HepG2 (cell line): ENCODE results near the gene FBXO5. TPM values are rescaled to one million over a fixed set of nuclear protein-coding genes. Genes with fewer than 3 reads are reported as not detected.

Source experiments
- ARNT ChIP-seq: fragments of 450-650 bp; IDR thresholded peaks from 2 replicates; pipeline ENCODE4 v1.6.1; 2017
- GABPA ChIP-seq, 2 experiments: IDR thresholded peaks; 2 replicates each; pipeline ENCODE4 v1.6.1; 2011 to 2016; ENCODE audit warnings: low read depth in 2 of 2, low read length in 1 of 2, missing biosample characterization in 1 of 2, missing genetic modification characterization in 1 of 2
- HNRNPL ChIP-seq: fragments of 200-400 bp; formaldehyde crosslinking; IDR thresholded peaks from 2 replicates; pipeline ENCODE4 v1.6.1; 2017; ENCODE audit warnings: mild to moderate bottlenecking, low read depth, low read length
- KLF16 ChIP-seq, 2 experiments: sonication (generic) in 1 of 2; formaldehyde crosslinking in 1 of 2; IDR thresholded peaks; 2 replicates each; pipeline versions ENCODE4 v1.6.1 to v1.8.0; 2016 to 2023; ENCODE audit warnings: missing genetic modification reagents in 2 of 2, missing compliant biosample characterization in 1 of 2
- KMT2A ChIP-seq: sonication (generic); formaldehyde crosslinking; IDR thresholded peaks from 2 replicates; pipeline ENCODE4 v1.4.0; 2020; ENCODE audit warnings: missing genetic modification reagents
- PCBP1 ChIP-seq: fragments of 200-400 bp; formaldehyde crosslinking; IDR thresholded peaks from 2 replicates; pipeline ENCODE4 v1.6.1; 2017; ENCODE audit warnings: mild to moderate bottlenecking, low read depth, low read length, borderline replicate concordance
- PCBP2 ChIP-seq: fragments of 200-400 bp; formaldehyde crosslinking; optimal IDR thresholded peaks from 2 replicates; pipeline ENCODE3; 2018; ENCODE audit warnings: low read length, low read depth; ENCODE audit not compliant: poor library complexity, severe bottlenecking
- RELA ChIP-seq: sonication (generic); formaldehyde crosslinking; IDR thresholded peaks from 2 replicates; pipeline ENCODE4 v1.4.0; 2020; ENCODE audit warnings: missing genetic modification reagents
- SYNCRIP ChIP-seq: fragments of 200-400 bp; formaldehyde crosslinking; IDR thresholded peaks from 2 replicates; pipeline ENCODE4 v1.6.1; 2018; ENCODE audit warnings: mild to moderate bottlenecking, low read depth, low read length; ENCODE audit not compliant: insufficient read depth
- TSC22D2 ChIP-seq: sonication (generic); formaldehyde crosslinking; IDR thresholded peaks from 2 replicates; pipeline ENCODE4 v1.5.1; 2020; ENCODE audit warnings: missing genetic modification reagents, mild to moderate bottlenecking, borderline replicate concordance
- ZNF530 ChIP-seq: sonication (generic); formaldehyde crosslinking; IDR thresholded peaks from 2 replicates; pipeline ENCODE4 v1.5.0; 2020; ENCODE audit warnings: low read depth, mild to moderate bottlenecking, missing genetic modification reagents
- ZSCAN12 ChIP-seq: sonication (generic); formaldehyde crosslinking; IDR thresholded peaks from 2 replicates; pipeline ENCODE4 v1.9.0; 2021; ENCODE audit warnings: mild to moderate bottlenecking, missing genetic modification reagents
- polyA plus RNA-seq, 8 experiments: library from polyadenylated mRNA; depleted of rRNA in 3 of 8; stranded (reverse) in 7 of 8; unstranded in 1 of 8; fragments of >200 nt; fragmentation: Illumina TruSeq in 4 of 8; extraction: Trizol in 4 of 8; gene quantifications; 2 replicates each; pipeline versions ENCODE4 v1.2.1 to v1.2.3, GENCODE V29; 2011 to 2016; ENCODE audit warnings: low read depth in 4 of 8, missing spikeins in 1 of 8, mixed read lengths in 1 of 8; ENCODE audit not compliant: insufficient read depth in 1 of 8
- total RNA-seq, 5 experiments: library from RNA; depleted of rRNA; stranded (reverse); fragments of >200 nt; fragmentation: Illumina TruSeq; extraction: Trizol; gene quantifications; 2 replicates each; pipeline ENCODE4 v1.2.3, GENCODE V29; 2016; ENCODE audit warnings: low read depth in 1 of 5
- TF ChIP-seq, protein P1 (sequence below): sonication (generic); formaldehyde crosslinking; IDR thresholded peaks from 2 replicates; pipeline ENCODE4 v1.4.0; 2020; ENCODE audit warnings: mild to moderate bottlenecking, missing genetic modification reagents
- TF ChIP-seq, protein P2 (sequence below): IDR thresholded peaks from 2 replicates; pipeline ENCODE4 v1.6.1; 2012; ENCODE audit warnings: low read depth, low read length, improper control_type of control experiment
- TF ChIP-seq, protein P3 (sequence below): sonication (generic); formaldehyde crosslinking; IDR thresholded peaks from 2 replicates; pipeline ENCODE4 v1.5.1; 2020; ENCODE audit warnings: mild to moderate bottlenecking, missing genetic modification reagents, borderline replicate concordance
- TF ChIP-seq, protein P4 (sequence below): sonication (generic); formaldehyde crosslinking; IDR thresholded peaks from 2 replicates; pipeline ENCODE4 v1.4.0; 2020; ENCODE audit warnings: mild to moderate bottlenecking, low read depth, missing genetic modification reagents

FBXO5 gene
- total and polyA plus RNA-seq, 2 of the 13 experiments (the other 11 are each of a cell fraction or from before 2014, with no cell fraction given): 15.8 to 41.5 TPM

DNA sequence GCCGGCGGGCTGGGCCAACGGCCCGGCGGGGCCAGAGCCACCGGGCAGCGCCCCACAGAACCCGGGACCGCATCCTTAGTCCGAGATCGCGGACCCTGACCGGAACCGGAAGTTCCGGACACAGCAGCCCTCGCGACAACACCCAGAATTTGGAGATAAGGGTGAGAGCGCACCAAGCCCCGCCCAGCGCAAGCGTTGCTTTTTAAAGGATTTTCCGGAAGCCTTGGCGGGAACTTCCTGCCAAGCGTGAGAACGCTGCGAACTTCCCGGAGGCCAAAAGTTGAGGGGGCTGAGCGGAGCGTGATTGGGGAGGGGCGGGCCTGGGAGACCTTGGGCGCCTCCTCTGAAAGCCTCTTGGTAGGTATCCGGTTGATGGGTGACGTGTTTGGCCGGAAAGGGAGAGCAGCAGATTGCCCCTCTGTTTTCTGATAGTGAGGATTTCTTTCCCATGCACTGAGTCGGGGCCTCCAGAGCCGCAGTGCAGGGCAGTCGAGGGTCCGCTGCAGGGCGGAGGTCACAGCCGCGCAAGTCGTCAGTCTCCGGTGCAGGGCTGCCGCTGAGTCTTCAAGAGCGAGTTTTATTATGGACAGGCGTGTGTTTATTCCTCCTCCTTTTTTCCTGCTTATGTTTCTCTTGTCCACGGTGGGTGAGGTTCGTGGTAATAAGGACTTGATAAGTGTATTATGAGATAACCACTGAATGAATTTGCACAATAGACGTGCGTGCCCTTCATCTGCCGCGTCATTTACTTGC is 19.9 kb upstream of the FBXO5 start, which contains the start of gene MTRF1L (continued):
- TF ChIP-seq GABPA (IDR thresholded peaks at IDR 0.05; ENCODE audit: low read depth, low read length): peak; percentile 82
- TF ChIP-seq GABPA (CRISPR knock-in tag; IDR thresholded peaks at IDR 0.05; ENCODE audit: low read depth): peak; percentile 95
- TF ChIP-seq PCBP2: no peak
- TF ChIP-seq, protein P1, sequence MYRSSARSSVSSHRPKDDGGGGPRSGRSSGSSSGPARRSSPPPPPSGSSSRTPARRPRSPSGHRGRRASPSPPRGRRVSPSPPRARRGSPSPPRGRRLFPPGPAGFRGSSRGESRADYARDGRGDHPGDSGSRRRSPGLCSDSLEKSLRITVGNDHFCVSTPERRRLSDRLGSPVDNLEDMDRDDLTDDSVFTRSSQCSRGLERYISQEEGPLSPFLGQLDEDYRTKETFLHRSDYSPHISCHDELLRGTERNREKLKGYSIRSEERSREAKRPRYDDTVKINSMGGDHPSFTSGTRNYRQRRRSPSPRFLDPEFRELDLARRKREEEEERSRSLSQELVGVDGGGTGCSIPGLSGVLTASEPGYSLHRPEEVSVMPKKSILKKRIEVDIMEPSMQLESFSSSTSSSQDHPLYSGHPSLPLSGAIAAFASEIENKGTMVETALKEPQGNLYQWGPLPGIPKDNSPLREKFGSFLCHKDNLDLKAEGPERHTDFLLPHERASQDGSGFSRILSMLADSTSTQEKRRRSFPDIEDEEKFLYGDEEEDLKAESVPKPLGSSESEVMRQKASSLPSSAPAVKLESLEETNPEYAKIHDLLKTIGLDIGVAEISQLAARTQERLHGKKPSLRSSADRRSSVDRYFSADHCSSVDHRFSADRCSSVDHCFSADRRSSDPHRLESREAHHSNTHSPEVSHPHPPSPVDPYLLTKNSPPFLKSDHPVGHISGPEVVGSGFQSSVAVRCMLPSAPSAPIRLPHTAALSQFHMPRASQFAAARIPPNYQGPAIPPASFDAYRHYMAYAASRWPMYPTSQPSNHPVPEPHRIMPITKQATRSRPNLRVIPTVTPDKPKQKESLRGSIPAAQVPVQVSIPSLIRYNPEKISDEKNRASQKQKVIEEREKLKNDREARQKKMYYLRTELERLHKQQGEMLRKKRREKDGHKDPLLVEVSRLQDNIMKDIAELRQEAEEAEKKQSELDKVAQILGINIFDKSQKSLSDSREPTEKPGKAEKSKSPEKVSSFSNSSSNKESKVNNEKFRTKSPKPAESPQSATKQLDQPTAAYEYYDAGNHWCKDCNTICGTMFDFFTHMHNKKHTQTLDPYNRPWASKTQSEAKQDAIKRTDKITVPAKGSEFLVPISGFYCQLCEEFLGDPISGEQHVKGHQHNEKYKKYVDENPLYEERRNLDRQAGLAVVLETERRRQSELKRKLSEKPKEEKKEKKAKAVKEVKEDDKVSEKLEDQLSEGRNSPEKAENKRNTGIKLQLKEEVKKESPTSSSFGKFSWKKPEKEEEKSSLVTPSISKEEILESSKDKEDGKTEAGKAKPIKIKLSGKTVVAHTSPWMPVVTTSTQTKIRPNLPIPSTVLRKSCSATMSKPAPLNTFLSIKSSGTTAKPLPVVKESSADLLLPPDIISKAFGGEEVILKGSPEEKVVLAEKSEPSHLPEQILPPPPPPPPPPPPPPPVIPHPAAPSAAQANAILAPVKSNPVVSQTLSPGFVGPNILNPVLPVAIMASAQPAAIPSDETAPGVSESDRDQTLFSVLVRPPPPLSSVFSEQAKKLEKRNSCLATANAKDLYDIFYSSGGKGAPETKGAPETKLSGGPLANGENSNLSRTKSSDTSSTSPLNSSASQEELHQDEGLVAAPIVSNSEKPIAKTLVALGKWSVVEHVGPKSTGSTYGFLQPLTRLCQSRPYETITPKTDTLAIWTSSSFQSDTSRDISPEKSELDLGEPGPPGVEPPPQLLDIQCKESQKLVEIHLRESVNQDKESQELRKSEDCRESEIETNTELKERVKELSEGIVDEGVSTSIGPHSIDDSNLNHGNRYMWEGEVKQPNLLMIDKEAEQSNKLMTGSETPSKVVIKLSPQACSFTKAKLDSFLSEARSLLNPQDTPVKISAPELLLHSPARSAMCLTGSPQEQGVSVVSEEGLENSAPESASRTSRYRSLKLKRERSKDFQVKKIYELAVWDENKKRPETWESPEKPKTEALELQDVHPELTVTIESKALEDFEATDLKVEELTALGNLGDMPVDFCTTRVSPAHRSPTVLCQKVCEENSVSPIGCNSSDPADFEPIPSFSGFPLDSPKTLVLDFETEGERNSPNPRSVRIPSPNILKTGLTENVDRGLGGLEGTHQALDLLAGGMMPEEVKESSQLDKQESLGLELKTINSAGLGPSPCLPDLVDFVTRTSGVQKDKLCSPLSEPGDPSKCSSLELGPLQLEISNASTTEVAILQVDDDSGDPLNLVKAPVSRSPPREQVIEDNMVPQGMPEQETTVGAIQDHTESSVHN (CRISPR knock-in tag): no peak
- peak; percentile 86 for TF ChIP-seq KMT2A (CRISPR knock-in tag)
- TF ChIP-seq ZSCAN12 (CRISPR knock-in tag): peak; percentile 95
- no peak for TF ChIP-seq SYNCRIP
- TF ChIP-seq HNRNPL: no peak
- no peak for TF ChIP-seq RELA
- TF ChIP-seq, protein P2, sequence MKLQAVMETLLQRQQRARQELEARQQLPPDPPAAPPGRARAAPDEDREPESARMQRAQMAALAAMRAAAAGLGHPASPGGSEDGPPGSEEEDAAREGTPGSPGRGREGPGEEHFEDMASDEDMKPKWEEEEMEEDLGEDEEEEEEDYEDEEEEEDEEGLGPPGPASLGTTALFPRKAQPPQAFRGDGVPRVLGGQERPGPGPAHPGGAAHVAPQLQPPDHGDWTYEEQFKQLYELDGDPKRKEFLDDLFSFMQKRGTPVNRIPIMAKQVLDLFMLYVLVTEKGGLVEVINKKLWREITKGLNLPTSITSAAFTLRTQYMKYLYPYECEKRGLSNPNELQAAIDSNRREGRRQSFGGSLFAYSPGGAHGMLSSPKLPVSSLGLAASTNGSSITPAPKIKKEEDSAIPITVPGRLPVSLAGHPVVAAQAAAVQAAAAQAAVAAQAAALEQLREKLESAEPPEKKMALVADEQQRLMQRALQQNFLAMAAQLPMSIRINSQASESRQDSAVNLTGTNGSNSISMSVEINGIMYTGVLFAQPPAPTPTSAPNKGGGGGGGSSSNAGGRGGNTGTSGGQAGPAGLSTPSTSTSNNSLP: 0 out of 2 replicates have a peak, but pooled peaks have one; percentile 2
- TF ChIP-seq, protein P3, sequence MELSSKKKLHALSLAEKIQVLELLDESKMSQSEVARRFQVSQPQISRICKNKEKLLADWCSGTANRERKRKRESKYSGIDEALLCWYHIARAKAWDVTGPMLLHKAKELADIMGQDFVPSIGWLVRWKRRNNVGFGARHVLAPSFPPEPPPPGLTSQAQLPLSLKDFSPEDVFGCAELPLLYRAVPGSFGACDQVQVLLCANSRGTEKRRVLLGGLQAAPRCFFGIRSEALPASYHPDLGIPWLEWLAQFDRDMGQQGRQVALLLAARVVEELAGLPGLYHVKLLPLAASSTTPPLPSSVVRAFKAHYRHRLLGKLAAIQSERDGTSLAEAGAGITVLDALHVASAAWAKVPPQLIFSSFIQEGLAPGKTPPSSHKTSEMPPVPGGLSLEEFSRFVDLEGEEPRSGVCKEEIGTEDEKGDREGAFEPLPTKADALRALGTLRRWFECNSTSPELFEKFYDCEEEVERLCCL (CRISPR knock-in tag): no peak
- peak in 1 of 2 experiments; percentile 76; a peak in 2 of 4 replicates for TF ChIP-seq KLF16 (CRISPR knock-in tag; IDR thresholded peaks at IDR 0.05)
- 0 out of 2 replicates have a peak, but pooled peaks have one; percentile 84 for TF ChIP-seq TSC22D2 (CRISPR knock-in tag)
- TF ChIP-seq ARNT: no peak
- TF ChIP-seq PCBP1: peak; percentile 84; the same call in 1 of the 2 replicates
- no peak for TF ChIP-seq ZNF530 (CRISPR knock-in tag)
- TF ChIP-seq, protein P4, sequence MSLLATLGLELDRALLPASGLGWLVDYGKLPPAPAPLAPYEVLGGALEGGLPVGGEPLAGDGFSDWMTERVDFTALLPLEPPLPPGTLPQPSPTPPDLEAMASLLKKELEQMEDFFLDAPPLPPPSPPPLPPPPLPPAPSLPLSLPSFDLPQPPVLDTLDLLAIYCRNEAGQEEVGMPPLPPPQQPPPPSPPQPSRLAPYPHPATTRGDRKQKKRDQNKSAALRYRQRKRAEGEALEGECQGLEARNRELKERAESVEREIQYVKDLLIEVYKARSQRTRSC (CRISPR knock-in tag): no peak
